C4-2B (cell line): ENCODE data around the gene GARRE1.

Experiments
- ZFX ChIP-seq: fragments of 450-650 bp; IDR thresholded peaks from 2 replicates; pipeline ENCODE4 v1.6.1; 2017
- TF ChIP-seq, protein P1 (sequence below): fragments of 450-650 bp; conservative IDR thresholded peaks from 2 replicates; pipeline ENCODE4 v1.5.1; 2017; ENCODE audit warnings: mild to moderate bottlenecking

DNA sequence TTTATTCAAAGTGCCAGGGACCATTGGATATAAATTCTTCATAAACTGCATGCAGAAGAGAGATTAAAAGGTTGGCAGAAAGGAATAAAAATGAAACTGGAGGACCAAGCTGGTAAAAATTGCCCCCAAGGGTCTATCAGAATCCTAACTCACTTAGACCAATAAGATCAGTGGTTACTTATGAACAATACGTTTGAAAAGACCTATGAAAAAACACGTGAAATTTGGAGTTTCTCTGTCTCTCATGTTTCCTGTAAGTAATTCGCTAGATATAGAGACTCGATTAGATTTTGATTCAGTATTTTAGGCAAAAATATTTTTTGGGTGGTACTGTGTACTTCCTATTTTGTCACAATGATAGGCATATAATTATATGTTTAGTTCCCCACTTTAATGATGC, 22.9 kb downstream of the GARRE1 start:
- TF ChIP-seq, protein P1, sequence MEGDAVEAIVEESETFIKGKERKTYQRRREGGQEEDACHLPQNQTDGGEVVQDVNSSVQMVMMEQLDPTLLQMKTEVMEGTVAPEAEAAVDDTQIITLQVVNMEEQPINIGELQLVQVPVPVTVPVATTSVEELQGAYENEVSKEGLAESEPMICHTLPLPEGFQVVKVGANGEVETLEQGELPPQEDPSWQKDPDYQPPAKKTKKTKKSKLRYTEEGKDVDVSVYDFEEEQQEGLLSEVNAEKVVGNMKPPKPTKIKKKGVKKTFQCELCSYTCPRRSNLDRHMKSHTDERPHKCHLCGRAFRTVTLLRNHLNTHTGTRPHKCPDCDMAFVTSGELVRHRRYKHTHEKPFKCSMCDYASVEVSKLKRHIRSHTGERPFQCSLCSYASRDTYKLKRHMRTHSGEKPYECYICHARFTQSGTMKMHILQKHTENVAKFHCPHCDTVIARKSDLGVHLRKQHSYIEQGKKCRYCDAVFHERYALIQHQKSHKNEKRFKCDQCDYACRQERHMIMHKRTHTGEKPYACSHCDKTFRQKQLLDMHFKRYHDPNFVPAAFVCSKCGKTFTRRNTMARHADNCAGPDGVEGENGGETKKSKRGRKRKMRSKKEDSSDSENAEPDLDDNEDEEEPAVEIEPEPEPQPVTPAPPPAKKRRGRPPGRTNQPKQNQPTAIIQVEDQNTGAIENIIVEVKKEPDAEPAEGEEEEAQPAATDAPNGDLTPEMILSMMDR = no peak
- no peak for TF ChIP-seq ZFX
